DMS53 (cell line): ENCODE results near the gene ATP2A3.

Experiments
- DNase-seq: peaks from one replicate; lab custom pipeline; 2025; lab: John Stamatoyannopoulos, UW

ATP2A3 gene

DNA sequence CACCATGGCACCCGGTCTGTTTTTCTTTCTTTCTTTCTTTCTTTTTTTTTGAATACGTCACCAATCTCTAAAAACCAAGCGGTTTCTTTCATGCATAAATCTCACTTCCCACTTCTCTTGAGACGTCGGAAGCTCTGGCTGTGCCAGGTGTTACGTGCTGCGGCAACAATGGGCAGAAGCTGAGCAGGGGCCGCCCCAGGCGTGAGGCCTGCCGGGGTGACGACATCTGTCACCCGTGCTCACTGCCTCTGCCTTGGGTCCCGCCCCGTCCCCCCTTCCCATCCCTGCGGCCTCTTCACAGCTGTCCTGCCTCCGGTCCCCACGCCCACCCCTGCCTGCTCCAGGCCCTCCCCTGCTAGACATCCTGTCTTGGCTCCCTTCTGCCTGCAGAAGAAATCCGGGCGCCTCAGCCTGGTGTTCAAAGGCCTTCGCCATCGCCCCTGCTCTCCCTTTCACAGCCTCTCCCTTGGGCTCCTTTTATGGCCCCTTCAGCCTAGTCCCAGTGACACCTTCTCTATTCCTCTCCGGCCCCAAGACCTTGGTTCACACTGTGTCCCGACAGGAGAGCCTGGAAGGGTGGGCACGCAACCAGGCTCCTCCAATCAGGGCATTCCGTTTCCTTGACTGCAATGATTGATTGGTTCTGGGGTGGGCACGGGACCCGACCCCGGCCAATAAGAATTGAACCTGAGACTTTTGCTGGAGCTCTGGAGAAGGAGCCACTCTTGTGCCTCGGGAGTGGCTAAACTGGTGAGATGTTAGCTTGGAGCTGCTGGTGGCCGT is 52.8 kb downstream of the ATP2A3 start:
- peak; percentile 80 for DNase-seq

DNA sequence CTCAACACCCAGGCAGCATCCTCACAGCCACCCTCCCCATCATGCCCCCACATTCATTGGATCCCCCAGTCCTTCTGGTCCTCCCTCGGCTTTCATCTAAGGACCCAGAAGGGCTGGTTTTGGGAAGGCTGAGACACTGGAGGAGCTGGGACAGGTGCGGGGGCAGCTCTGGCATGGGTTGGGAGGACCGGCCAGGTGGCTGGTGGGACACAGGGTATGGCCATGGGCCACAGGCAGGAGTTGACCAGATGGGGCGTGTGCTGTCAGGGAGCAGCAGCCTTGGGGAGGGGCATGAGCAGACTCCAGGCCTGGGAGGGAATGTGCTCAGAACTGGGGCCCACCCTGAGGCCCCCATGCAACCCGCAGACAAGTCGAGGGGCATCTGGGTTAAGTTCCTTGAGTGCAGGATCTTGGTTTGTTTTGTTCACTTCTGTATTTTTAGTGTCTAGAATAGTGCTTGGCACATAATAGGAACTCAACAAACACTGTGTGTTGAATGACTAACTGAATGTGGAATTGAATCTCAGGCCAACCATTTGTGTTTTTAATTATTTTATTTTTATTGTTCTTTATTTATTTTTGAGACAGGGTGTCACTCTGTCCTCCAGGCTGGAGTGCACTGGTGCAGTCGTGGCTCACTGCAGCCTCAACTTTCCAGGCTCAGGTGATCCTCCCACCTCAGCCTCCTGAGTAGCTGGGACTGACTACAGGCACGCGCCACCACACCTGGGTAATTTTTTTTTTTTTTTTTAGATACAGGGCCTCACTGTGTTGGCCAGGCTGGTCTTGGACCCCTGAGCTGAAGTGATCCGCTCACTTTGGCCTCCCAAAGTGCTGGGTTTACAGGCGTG is 53.6 kb downstream of the ATP2A3 start:
- DNase-seq, result no peak

DNA sequence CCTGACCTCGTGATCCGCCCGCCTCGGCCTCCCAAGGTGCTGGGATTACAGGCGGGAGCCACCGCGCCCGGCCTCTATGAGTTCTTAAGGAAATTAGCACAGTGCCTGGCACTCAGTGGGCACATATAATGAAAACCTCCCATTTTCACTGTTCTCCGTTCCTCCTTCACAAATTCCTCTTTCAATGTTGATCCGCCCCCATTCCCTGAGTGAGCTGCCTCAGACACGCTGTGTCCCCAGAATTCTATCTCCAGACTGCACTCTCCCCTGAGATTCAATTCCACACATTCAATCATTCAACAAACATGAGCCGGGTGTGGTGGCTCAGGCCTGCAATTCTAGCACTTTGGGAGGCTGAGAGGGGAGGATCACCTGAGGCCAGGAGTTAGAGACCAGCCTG is 55.0 kb downstream of the ATP2A3 start:
- DNase-seq, result no peak

DNA sequence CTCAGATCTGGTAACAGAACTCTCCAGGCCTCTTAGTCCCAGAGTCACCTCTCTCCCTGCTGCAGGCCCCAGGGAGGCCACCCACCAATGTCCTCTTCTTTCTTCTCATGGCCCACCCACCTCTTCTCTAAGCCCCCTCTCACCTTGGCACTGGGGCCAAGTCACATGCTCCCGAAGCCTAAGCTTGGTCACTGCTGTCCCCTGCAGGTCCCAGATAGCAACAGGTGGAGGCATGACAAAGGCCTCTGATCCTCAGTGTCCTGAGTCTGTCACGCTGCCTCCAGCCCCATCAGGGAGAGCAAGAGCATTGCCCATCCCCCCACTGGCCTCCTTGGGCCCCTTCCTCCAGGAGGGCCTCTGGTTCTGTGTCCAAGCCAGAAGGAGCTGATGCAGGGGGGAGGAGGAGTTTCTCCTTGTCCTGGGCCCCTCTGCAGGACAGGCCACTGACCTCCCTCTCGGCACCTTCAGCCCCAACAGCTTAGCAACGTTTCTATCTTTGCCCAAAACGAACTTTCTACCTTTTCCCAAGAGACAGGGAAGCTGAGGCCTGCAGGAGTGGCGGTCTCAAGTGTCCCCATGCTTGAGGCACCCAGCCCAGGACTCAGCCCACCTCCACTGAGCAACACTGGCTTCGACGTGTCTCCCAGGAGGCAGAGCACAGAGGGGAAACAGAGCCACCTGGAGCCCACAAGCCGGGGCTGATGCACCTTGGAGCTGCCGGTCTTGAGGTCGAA is 56.6 kb downstream of the ATP2A3 start:
- DNase-seq, result peak; percentile 44

- DNase-seq, result no peak
These were observed 57.4 kb downstream of the ATP2A3 start for GRCh38 chr17:3906881-3907280.

- peak; percentile 73 for DNase-seq
These were observed 59.2 kb downstream of the ATP2A3 start for GRCh38 chr17:3905017-3905520.

DNA sequence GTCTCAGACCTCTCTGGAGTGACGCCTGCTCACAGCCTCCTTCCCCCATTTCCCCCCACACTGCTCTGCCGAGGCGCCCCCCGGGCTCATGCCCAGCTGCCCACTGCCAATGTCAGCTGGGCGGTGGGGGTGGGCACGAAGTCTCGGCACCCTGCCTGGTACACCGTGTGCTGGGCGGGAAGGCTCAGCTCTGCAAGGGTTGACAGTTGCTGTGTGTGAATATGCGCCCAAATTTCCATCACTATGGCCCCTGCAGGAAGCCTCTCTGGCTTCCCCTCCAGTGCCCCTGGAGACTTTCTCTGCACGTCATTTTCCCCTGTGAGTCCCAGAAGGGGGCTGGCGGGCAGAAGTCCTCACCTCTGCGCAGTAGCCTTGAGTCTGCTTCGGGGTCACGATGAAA is 59.7 kb downstream of the ATP2A3 start:
- no peak for DNase-seq

- no peak for DNase-seq
These were observed 60.4 kb downstream of the ATP2A3 start for GRCh38 chr17:3903881-3904290.

DNA sequence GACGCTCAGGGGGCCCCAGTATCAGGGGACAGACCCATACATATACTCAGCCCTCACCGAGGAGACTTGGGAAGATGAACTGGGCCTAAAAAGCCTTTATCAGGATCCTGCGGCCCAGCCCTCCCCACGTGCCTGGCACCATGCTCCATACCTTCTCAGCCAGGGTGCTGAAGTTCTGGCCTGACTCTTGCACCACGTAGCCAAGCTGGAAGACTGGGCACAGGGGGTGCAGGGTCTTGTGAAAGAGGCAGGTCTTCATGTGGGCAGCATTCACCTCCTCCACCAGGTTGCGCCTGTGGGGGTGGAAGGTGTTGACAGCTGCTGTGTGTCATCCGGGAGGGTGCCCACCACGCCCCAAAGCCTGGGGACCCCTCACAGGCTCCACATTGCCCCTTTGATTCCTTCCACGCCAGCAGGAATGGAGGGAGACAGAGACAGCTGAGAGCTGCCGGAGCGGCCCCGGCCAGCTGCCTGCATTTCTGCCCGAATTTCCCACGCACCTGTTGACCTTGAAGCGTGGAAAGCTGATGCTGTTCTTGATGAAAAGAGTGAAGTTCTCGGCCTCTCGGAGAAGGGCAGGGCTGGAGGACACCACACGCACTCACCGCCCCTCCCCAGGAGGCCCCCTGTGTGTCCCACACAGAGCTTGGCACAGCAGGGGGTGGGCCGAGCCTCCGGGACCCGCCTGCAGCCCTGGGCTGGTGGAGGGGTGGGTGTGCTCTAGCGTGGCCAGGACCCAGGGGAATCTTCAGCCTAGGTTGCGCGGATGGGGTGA is 61.0 kb downstream of the ATP2A3 start:
- no peak for DNase-seq

- DNase-seq, result no peak
These were observed 63.6 kb downstream of the ATP2A3 start for GRCh38 chr17:3900646-3901045.

DNA sequence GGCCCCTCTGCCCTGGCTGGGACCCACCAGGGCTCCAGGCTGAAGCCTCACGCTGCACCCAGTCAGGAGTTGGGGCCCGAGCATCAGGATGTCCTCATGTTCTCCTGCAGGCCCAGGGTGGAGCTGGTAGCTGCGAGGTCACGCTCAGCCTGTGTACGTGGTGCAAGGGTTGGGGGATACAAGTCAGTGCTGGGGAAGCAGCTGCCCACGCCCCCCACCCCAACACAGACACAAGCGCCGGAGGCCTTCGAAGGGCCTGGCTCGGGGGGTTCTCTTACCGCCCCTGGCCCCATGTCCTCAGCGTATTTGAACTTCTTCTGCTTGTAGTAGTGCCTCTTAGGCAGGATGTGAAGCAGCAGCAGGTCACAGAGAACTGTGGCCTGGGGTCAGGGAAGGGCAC is 66.5 kb downstream of the ATP2A3 start:
- DNase-seq, result no peak

DNA sequence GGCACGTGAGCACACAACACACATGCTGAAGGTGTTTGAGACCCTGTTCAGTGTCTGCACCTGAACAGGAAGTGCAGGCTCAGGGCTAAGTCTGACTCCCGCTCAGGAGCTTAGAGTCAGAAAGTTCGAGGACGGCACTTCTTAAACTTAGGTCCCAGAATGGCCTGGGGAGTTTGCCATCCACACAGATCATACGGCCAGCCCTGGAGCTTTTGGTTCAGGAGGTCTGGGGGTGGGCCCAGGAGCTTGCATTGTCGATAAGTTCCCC is 67.3 kb downstream of the ATP2A3 start:
- DNase-seq, result no peak

- DNase-seq, result no peak
These were observed 67.9 kb downstream of the ATP2A3 start for GRCh38 chr17:3896108-3896967.

GRCh38 chr17:3895354-3895753 is 68.9 kb downstream of the ATP2A3 start:
- DNase-seq, result no peak

GRCh38 chr17:3894911-3895343 is 69.3 kb downstream of the ATP2A3 start:
- DNase-seq, result no peak

DNA sequence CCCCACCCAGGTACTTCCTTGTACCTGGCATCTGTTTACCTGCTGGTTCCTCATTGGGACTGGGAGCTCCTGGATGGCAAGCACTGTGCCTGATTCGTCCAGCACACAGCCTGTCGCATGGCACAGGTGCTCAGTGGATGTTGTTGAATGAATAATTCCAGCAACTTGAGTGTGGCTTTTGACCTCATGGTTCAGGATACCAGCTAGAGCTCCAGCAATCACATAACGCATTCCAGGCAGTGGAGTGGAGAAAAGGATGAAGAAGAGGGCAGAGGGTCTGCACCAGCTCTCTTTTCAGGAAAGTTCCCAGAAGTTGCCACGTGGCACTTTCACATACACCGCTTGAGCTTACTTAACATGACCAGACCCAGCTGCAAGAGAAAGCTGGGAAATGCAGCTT is 70.0 kb downstream of the ATP2A3 start:
- DNase-seq, result no peak

DNA sequence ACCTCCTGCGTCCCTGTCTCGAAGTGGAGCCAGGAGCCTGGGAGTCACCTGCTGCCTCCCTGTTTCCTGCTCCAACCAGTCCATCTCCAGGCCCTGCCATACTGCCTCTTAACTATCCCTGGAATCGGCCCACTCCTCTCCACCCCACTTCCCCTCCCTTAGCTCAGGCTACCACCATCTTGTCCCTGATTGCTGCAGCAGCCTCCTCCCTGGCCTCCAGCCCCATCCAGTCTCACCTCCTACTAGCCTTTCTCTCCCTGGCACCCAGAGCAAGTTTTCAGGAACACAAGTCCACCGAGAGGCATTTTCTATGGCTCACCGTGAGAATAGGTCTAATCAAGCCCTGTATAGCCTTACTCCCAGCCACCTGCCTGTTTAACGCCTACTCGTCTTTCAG is 70.5 kb downstream of the ATP2A3 start:
- DNase-seq, result peak; percentile 83

- peak; percentile 96 for DNase-seq
These were observed 71.1 kb downstream of the ATP2A3 start, which contains the start of gene CAMKK1 for GRCh38 chr17:3893003-3893719. CAMKK1 (minus strand) TSS chr17:3893053; CDS start chr17:3885687, 7,366 bp downstream.

DNA sequence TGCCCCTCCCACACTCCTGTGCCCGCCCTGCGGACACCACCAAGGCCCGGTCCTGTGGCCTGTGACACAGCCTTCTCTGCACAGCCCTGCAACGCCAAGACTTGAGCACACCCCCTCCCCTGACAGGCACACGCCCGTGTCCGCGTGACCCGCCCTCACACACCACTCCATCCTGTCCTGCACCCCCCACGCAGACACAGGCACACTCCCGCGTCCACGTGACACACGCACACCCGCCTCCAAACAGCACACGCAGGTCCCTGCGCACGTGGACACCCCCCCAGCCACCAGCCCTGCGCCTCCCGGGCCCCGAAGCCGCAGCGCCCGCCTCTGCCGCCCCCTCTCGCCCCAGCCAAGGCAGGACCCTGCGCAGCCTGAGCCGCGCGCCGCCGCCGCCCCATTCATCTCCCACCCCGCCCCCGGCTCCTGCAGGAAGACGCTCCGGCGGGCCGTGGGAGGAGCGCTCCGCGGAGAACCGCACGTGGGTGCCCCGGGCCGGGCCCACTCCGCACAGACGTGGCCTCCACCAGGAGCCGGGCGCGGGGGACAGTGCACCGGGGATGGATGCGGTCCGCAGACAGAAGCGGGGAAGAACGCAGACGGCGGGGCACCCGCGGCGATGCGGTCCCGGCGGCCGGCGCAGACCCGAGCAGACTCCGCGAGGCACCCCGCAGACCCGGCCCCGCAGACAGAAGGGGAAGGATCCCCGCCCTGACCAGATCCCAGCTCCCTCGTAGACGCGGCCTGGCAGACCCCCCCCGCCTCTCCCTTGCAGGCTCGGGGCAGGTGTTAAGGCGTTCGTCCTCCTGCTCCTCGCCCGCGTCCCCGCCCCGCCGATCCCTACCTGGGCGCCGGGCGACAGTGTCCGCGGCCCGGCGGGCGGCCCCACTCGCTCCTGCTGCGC is 71.9 kb downstream of the ATP2A3 start:
- DNase-seq, result peak; percentile 94
